Activated naive CD4-positive, alpha-beta T cell treated with anti-CD3 and anti-CD28 coated beads for 36 hours (primary cell): ENCODE measurements around the gene TAF11L7. TPM values are rescaled to one million over a fixed set of nuclear protein-coding genes. Genes with fewer than 3 reads are reported as not detected.
"Not testable (repeated sequence)": the region's sequence is repeated elsewhere in the genome, so short reads cannot be mapped to it uniquely, and the experiment has no call there.

Experiments used
- CTCF ChIA-PET: fragments of 350-600 bp; sonication (Branson Sonifier 250); formaldehyde crosslinking; loops from one replicate; lab custom pipeline; 2021; ENCODE audit warnings: antibody characterized with exemption; lab: Charles Lee
- DNase-seq: peaks from one replicate; pipeline ENCODE4 v3.0.0-alpha.2; 2020
- H3K27ac Mint-ChIP-seq: one replicate; pipeline ENCODE4 v1.8.0; 2021; ENCODE audit warnings: mild to moderate bottlenecking, mixed read lengths
- H3K27me3 Mint-ChIP-seq: one replicate; pipeline ENCODE4 v1.8.0; 2021; ENCODE audit warnings: low read depth, mixed read lengths
- H3K36me3 Mint-ChIP-seq: one replicate; pipeline ENCODE4 v1.8.0; 2021; ENCODE audit warnings: low read depth, mixed read lengths
- H3K4me1 Mint-ChIP-seq: one replicate; pipeline ENCODE4 v1.8.0; 2021; ENCODE audit warnings: low read depth, mixed read lengths
- H3K4me3 Mint-ChIP-seq: one replicate; pipeline ENCODE4 v1.8.0; 2021; ENCODE audit warnings: mild to moderate bottlenecking, moderate library complexity, mixed read lengths
- H3K9me3 Mint-ChIP-seq: one replicate; pipeline ENCODE4 v1.8.0; 2021; ENCODE audit warnings: mixed read lengths
- intact Hi-C: fragments of 100-400 bp; cut with micrococcal nuclease; formaldehyde crosslinking; loops from one replicate; pipeline ENCODE4 v1.15.1; 2023
- total RNA-seq, 2 experiments: library from RNA; stranded (reverse); gene quantifications; one replicate each; pipeline ENCODE4 v1.2.3, GENCODE V29; 2021

The TAF11L7 gene
- not detected for total RNA-seq

DNA sequence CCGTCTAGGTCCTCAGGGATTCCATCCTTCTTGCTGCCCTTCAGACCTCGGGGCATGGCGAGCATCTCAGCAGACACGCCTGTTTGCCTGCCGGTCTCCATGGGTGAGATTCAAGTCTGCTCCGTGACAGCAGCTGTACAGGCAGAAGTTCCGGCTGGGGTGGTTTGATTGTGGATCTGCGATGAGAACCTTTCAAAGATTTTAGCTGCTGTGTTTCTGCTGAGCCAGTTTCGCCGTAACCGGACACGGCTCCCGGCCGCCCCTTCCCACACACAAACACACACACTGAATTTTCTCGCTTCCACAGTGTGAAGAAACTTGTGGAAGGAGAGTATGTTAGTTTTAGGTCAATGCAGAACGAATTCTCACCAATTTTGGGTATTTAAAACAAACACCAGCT is at the start of gene TAF11L7:
Gene TAF11L7 (minus strand): TSS at position 101 of the 400 bp plus-strand sequence.
- H3K27ac Mint-ChIP-seq, H3K27me3 Mint-ChIP-seq, H3K4me3 Mint-ChIP-seq, H3K9me3 Mint-ChIP-seq, intact Hi-C loops, DNase-seq, H3K36me3 Mint-ChIP-seq, CTCF ChIA-PET, H3K4me1 Mint-ChIP-seq: not testable (repeated sequence)

DNA sequence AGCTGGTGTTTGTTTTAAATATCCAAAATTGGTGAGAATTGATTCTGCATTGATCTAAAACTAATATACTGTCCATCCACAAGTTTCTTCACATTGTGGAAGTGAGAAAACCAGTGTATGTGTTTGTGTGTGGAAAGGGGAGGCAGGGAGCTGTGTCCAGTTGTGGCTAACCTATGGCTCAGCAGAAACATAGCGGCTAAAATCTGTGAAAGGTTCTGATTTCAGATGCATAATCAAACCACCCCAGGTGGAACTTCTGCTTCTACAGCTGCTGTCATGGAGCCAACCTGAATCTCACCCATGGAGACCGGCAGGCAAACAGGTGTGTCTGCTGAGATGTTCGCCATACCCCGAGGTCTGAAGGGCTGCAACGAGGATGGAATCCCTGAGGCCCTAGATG is 48.6 kb upstream of the TAF11L7 start, which contains the start of gene TAF11L14:
Gene TAF11L14 (plus strand): TSS at position 301 of the 400 bp plus-strand sequence.
- intact Hi-C loops = no loop called here
- Mint-ChIP-seq H3K9me3 (peaks cover 6% of the 10 kb centered on the region), H3K27ac (no peak within 1 kb of the TSS), H3K4me3 (no peak within 1 kb of the TSS), H3K4me1 (no peaks in the 10 kb centered on the region), H3K36me3 (no peaks in the 10 kb centered on the region), H3K27me3 (no peaks in the 10 kb centered on the region)
- DNase-seq = no peak
- CTCF ChIA-PET = no interaction called here

DNA sequence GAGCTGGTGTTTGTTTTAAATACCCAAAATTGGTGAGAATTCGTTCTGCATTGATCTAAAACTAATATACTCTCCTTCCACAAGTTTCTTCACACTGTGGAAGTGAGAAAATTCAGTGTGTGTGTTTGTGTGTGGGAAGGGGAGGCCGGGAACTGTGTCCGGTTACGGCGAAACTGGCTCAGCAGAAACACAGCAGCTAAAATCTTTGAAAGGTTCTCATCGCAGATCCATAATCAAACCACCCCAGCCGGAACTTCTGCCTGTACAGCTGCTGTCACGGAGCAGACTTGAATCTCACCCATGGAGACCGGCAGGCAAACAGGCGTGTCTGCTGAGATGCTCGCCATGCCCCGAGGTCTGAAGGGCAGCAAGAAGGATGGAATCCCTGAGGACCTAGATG is 46.2 kb upstream of the TAF11L7 start, which contains the start of gene TAF11L13:
Gene TAF11L13 (plus strand): TSS at position 301 of the 400 bp plus-strand sequence.
- intact Hi-C loops, H3K36me3 Mint-ChIP-seq, H3K27me3 Mint-ChIP-seq, H3K4me3 Mint-ChIP-seq, H3K9me3 Mint-ChIP-seq, H3K27ac Mint-ChIP-seq, H3K4me1 Mint-ChIP-seq, CTCF ChIA-PET, DNase-seq: not testable (repeated sequence)

DNA sequence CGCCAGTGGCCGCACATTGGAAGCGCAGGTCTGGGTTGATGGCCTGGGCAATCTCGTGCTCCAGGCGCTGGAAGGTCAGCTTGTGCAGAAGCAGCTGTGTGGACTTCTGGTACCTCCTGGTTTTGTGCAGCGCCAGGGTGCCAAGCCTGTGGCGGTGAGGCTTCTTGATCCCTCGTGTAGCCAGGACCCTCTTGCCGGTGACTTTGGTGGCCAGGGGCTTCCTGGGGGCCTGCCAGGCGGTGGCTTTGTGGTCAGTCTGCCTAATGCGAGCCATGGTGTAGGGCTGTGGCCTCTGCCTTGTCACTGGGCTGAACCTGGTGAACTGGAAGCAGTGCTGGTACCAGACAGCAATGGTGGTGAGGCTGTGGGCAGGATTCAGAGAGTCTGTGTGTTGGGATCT is 40.1 kb upstream of the TAF11L7 start:
- DNase-seq = no peak
- no peak overlapping the region for H3K27ac Mint-ChIP-seq
- H3K4me3 Mint-ChIP-seq = no peak overlapping the region
- H3K4me1 Mint-ChIP-seq = no peaks in the 10 kb centered on the region
- CTCF ChIA-PET = no interaction called here
- intact Hi-C loops = no loop called here
- no peaks in the 10 kb centered on the region for H3K36me3 Mint-ChIP-seq
- H3K27me3 Mint-ChIP-seq = no peaks in the 10 kb centered on the region
- H3K9me3 Mint-ChIP-seq = no peaks in the 10 kb centered on the region

DNA sequence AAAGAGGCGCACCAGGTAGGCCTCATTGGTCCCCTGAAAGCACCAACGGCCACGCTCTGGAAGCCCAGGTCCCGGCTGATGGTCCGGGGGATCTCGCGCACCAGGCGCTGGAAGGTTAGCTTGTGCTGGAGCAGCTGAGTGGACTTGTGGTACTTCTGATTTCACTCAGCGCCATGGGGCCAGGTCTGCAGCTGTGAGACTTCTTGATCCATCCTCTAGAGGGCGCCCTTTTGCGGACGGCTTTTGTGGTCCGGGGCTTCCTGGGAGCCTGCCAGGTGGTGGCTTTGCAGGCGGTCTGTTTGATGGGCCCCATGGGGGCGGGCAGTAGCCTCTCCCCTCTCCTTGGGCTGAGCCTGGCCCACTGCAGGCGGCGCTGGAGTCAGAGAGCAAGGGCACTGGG is 35.1 kb upstream of the TAF11L7 start:
- DNase-seq = no peak
- Mint-ChIP-seq H3K9me3 (peaks cover 3% of the 10 kb centered on the region), H3K27ac (no peak overlapping the region), H3K27me3 (no peaks in the 10 kb centered on the region), H3K4me1 (no peaks in the 10 kb centered on the region), H3K36me3 (no peaks in the 10 kb centered on the region), H3K4me3 (no peak overlapping the region)
- intact Hi-C loops = no loop called here
- CTCF ChIA-PET = no interaction called here

DNA sequence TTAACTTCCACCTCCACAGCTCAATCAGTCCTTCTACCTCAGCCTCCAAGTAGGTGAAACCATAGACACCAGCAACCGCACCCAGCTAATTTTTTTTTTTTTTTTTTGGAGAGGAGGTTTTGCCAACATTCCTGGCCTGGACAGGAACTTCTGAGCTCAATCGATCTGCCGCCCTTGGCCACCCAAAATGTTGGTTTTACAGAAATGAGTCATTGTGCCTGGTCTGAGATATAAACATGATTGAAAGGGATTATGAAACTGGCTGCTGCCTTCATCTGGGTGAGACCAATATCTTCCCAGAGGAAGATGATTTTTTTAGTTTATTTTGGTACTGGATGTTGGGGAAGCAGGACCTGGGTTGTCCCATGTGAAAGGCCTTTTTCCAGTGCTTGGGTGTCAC is 33.8 kb upstream of the TAF11L7 start:
- CTCF ChIA-PET = no interaction called here
- Mint-ChIP-seq H3K4me1 (no peaks in the 10 kb centered on the region), H3K9me3 (peaks cover 3% of the 10 kb centered on the region), H3K27ac (no peak overlapping the region), H3K27me3 (no peaks in the 10 kb centered on the region), H3K36me3 (no peaks in the 10 kb centered on the region), H3K4me3 (no peak overlapping the region)
- intact Hi-C loops = no loop called here
- DNase-seq = no peak

DNA sequence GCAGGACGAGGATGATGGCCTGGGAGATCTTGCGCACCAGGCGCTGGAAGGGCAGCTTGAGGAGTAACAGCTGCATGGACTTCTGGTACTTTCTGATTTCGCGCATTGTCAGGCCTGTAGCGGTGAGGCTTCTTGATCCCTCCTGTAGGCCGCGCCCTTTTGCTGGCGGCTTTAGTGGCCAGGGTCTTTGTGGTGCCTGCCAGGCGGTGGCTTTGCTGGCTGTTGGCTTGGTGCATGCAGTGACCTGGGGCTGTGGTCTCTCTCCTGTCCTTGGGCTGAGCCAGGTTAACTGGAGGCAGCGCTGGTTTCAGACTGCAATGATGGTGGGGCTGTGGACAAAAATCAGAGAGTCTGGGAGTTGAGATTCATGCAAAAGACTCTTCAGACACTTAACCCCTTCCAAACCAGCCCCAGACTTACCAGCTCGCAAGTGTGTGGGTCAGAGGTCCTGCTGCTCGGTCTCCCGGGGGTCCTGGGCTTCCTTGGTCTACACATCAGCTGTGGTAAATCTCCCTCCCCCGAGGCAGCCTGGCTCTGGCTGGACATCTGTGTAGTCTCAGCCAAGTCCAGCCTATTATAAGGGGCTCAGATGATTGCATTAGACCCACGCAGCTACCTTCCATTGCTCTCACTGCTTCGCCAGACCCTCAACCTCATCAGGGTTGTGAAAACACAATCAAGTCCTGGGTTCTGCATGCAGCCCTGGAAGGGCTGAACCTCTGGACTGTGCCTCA is 29.5 kb upstream of the TAF11L7 start:
- H3K27ac Mint-ChIP-seq = no peak overlapping the region
- intact Hi-C loops = no loop called here
- no peaks in the 10 kb centered on the region for H3K4me1 Mint-ChIP-seq
- CTCF ChIA-PET = interaction anchor here (0.6 kb wide), 1 partner anchor 137 kb away, joined by 4 read pairs; no protein-coding TSS in a partner anchor
- no peak for DNase-seq
- H3K27me3 Mint-ChIP-seq = no peaks in the 10 kb centered on the region
- no peaks in the 10 kb centered on the region for H3K36me3 Mint-ChIP-seq
- H3K4me3 Mint-ChIP-seq = no peak overlapping the region
- peaks cover 4% of the 10 kb centered on the region for H3K9me3 Mint-ChIP-seq

DNA sequence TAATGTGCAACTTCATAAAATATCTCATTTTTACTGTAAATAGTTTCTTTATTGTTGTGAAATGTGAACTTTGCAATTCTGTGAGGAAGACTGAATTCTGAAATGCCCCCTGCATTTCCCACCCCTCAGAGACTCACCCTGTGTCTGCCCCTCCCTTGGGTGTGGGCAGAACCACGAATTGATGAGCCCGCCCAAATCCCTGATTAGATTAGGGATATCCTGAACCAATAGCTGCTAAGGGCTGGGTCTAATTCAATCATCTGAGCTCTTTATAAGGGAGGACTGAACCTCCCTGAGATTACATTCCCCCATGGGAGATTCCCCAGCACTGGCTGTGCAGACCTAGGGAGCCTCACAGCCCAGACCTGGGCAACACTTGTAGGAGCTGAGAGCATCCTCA is 24.5 kb upstream of the TAF11L7 start, which contains the start of gene TAF11L12:
Gene TAF11L12 (plus strand): TSS at position 301 of the 400 bp plus-strand sequence.
- DNase-seq, CTCF ChIA-PET, H3K4me1 Mint-ChIP-seq, intact Hi-C loops, H3K36me3 Mint-ChIP-seq, H3K9me3 Mint-ChIP-seq, H3K4me3 Mint-ChIP-seq, H3K27ac Mint-ChIP-seq, H3K27me3 Mint-ChIP-seq: not testable (repeated sequence)

DNA sequence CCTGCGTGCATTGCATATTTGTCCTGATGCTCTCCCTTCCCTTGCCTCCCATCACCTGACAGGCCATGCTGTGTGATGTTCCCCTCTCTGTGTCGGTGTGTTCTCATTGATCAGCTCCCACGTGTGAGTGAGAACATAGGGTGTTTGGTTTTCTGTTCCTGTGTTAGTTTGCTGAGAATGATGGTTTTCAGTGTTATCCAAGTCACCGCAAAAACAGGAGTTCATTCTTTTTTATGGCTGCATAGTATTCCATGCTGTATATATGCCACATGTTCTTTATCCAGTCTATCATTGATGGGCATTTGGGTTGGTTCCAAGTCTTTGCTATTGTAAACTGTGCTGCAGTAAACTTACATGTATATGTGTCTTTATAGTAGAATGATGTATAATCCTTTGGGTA is 21.9 kb upstream of the TAF11L7 start:
- H3K4me1 Mint-ChIP-seq, H3K9me3 Mint-ChIP-seq, CTCF ChIA-PET, intact Hi-C loops, H3K27me3 Mint-ChIP-seq, H3K36me3 Mint-ChIP-seq, H3K4me3 Mint-ChIP-seq, H3K27ac Mint-ChIP-seq, DNase-seq: not testable (repeated sequence)

DNA sequence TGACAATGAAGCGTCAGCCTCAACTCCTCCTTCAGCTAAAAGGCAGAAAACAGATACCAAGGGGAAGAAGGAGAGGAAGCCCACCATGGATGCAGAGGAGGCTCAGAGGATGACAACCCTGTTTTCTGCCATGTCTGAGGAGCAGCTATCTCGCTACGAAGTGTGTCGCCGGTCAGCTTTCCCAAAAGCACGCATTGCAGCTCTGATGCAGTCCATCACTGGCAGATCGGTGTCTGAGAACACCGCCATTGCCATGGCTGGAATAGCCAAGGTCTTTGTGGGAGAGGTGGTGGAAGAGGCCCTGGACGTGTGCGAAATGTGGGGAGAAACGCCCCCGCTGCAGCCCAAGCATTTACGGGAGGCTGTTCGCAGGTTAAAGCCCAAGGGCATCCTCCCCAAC is 19.4 kb upstream of the TAF11L7 start:
- H3K9me3 Mint-ChIP-seq = peaks cover 3% of the 10 kb centered on the region
- CTCF ChIA-PET = no interaction called here
- no peak overlapping the region for H3K27ac Mint-ChIP-seq
- no peak overlapping the region for H3K4me3 Mint-ChIP-seq
- intact Hi-C loops = no loop called here
- H3K36me3 Mint-ChIP-seq = no peaks in the 10 kb centered on the region
- H3K4me1 Mint-ChIP-seq = no peaks in the 10 kb centered on the region
- H3K27me3 Mint-ChIP-seq = no peaks in the 10 kb centered on the region
- DNase-seq = no peak

DNA sequence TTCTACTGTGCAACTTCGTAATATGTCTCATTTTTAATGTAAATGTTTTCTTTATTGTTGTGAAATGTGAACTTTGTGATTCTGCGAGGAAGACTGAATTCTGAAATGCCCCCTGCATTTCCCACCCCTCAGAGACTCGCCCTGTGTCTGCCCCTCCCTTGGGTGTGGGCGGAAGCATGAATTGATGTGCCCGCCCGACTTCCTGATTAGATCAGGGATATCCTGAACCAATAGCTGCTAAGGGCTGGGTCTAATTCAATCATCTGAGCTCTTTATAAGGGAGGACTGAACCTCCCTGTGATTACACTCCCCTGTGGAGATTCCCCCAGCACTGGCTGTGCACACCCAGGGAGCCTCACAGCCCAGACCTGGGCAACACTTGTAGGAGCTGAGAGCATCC is 18.3 kb upstream of the TAF11L7 start, which contains the start of gene TAF11L11:
Gene TAF11L11 (plus strand): TSS at position 304 of the 400 bp plus-strand sequence.
- DNase-seq, CTCF ChIA-PET, H3K4me3 Mint-ChIP-seq, H3K36me3 Mint-ChIP-seq, H3K4me1 Mint-ChIP-seq, H3K27ac Mint-ChIP-seq, H3K27me3 Mint-ChIP-seq, H3K9me3 Mint-ChIP-seq, intact Hi-C loops: not testable (repeated sequence)

DNA sequence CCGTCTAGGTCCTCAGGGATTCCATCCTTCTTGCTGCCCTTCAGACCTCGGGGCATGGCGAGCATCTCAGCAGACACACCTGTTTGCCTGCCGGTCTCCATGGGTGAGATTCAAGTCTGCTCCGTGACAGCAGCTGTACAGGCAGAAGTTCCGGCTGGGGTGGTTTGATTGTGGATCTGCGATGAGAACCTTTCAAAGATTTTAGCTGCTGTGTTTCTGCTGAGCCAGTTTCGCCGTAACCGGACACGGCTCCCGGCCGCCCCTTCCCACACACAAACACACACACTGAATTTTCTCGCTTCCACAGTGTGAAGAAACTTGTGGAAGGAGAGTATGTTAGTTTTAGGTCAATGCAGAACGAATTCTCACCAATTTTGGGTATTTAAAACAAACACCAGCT is 12.2 kb upstream of the TAF11L7 start, which contains the start of gene TAF11L10:
Gene TAF11L10 (minus strand): TSS at position 101 of the 400 bp plus-strand sequence.
- CTCF ChIA-PET, H3K4me3 Mint-ChIP-seq, DNase-seq, intact Hi-C loops, H3K27me3 Mint-ChIP-seq, H3K4me1 Mint-ChIP-seq, H3K36me3 Mint-ChIP-seq, H3K9me3 Mint-ChIP-seq, H3K27ac Mint-ChIP-seq: not testable (repeated sequence)

DNA sequence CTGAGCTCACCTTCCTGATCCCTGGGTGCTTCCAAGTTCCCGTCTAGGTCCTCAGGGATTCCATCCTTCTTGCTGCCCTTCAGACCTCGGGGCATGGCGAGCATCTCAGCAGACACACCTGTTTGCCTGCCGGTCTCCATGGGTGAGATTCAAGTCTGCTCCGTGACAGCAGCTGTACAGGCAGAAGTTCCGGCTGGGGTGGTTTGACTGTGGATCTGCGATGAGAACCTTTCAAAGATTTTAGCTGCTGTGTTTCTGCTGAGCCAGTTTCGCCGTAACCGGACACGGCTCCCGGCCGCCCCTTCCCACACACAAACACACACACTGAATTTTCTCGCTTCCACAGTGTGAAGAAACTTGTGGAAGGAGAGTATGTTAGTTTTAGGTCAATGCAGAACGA is 8.7 kb upstream of the TAF11L7 start, which contains the start of gene TAF11L9:
Gene TAF11L9 (minus strand): TSS at position 140 of the 400 bp plus-strand sequence.
- not testable (repeated sequence) for H3K36me3 Mint-ChIP-seq

More for the DNA sequence above, 8.7 kb upstream of the TAF11L7 start, which contains the start of gene TAF11L9:
- intact Hi-C loops, H3K27me3 Mint-ChIP-seq, H3K9me3 Mint-ChIP-seq, H3K27ac Mint-ChIP-seq, H3K4me1 Mint-ChIP-seq, DNase-seq, CTCF ChIA-PET, H3K4me3 Mint-ChIP-seq: not testable (repeated sequence)
